Loucy (cell line): ENCODE data around the gene CGB2.

ENCODE experiments used
- EZH2phosphoT487 ChIP-seq: fragments of 200-600 bp; IDR thresholded peaks from 2 replicates; pipeline ENCODE4 v1.6.1; 2018; ENCODE audit warnings: antibody characterized with exemption, mild to moderate bottlenecking, moderate library complexity, borderline replicate concordance
- TF ChIP-seq, protein P1 (sequence below): fragments of 200-600 bp; sonication (generic); conservative IDR thresholded peaks from 2 replicates; pipeline ENCODE4 v1.5.1; 2014; ENCODE audit warnings: mild to moderate bottlenecking, antibody characterized with exemption, low read length

DNA sequence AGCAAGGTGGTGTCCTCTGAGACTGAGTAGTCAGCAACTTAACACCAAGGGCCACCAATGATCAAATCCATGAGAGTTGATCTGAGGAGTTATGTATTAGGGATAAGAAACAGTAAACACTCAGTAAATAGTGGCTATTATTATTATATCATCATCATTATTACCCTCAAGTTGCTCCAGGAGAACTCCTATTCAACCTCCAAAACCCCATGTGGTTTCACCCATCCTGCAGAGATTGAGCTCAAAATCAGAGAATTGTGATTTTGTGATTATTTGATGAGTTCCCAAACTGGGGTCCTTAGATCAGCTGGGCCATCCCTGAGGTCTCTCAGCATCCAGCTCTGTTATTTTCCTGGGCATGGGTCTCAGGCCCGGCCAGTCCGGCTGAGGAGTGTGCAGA, 29.3 kb downstream of the CGB2 start:
- TF ChIP-seq, protein P1, sequence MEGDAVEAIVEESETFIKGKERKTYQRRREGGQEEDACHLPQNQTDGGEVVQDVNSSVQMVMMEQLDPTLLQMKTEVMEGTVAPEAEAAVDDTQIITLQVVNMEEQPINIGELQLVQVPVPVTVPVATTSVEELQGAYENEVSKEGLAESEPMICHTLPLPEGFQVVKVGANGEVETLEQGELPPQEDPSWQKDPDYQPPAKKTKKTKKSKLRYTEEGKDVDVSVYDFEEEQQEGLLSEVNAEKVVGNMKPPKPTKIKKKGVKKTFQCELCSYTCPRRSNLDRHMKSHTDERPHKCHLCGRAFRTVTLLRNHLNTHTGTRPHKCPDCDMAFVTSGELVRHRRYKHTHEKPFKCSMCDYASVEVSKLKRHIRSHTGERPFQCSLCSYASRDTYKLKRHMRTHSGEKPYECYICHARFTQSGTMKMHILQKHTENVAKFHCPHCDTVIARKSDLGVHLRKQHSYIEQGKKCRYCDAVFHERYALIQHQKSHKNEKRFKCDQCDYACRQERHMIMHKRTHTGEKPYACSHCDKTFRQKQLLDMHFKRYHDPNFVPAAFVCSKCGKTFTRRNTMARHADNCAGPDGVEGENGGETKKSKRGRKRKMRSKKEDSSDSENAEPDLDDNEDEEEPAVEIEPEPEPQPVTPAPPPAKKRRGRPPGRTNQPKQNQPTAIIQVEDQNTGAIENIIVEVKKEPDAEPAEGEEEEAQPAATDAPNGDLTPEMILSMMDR, result no peak
- no peak for TF ChIP-seq EZH2phosphoT487
